PC-9 (cell line): ENCODE measurements around the gene DDAH1. TPM values are rescaled to one million over a fixed set of nuclear protein-coding genes. Genes with fewer than 3 reads are reported as not detected.

ENCODE experiments used
- BruUV-seq: library from RNA; stranded (reverse); fragments of 400-500 nt; replicated peaks from 2 replicates; lab custom pipeline; 2021; lab: Mats Ljungman, UMichigan
- CTCF ChIA-PET: fragments of 300-600 bp; sonication (Branson Sonifier 250); formaldehyde crosslinking; loops from one replicate; lab custom pipeline; 2022; ENCODE audit warnings: antibody characterized with exemption; lab: Charles Lee
- POLR2A ChIA-PET: fragments of 300-600 bp; sonication (Branson Sonifier 250); formaldehyde crosslinking; loops from one replicate; lab custom pipeline; 2022; ENCODE audit warnings: antibody characterized with exemption; ENCODE audit not compliant: unreplicated experiment; lab: Charles Lee
- DNase-seq, 2 experiments: peaks; one replicate each; pipeline versions ENCODE4 v3.0.0 to v3.0.0-alpha.2; 2015 to 2022; ENCODE audit warnings: mixed read lengths in 1 of 2
- H2AFZ ChIP-seq: fragments of 200-600 bp; sonication (generic); 2 replicates; pipeline ENCODE4 v1.8.1; 2017; ENCODE audit warnings: antibody characterized with exemption
- H3F3A ChIP-seq: fragments of 200-600 bp; sonication (generic); 2 replicates; pipeline ENCODE4 v1.8.1; 2017; ENCODE audit warnings: antibody characterized with exemption, mild to moderate bottlenecking, low read depth; ENCODE audit not compliant: insufficient read depth
- H3K27ac ChIP-seq: fragments of 200-600 bp; sonication (generic); 2 replicates; pipeline ENCODE4 v1.6.1; 2016; ENCODE audit warnings: mixed run types
- H3K27me3 ChIP-seq: fragments of 200-600 bp; sonication (generic); 2 replicates; pipeline ENCODE4 v1.6.1; 2016; ENCODE audit warnings: low read depth, mixed run types; ENCODE audit not compliant: insufficient read depth
- H3K36me3 ChIP-seq: fragments of 200-600 bp; sonication (generic); 2 replicates; pipeline ENCODE4 v1.6.1; 2016; ENCODE audit warnings: low read depth, mixed run types
- H3K4me1 ChIP-seq: fragments of 200-600 bp; sonication (generic); replicated peaks from 2 replicates; pipeline ENCODE4 v1.6.1; 2016; ENCODE audit warnings: mixed run types; ENCODE audit not compliant: insufficient read depth
- H3K4me2 ChIP-seq: fragments of 200-600 bp; sonication (generic); 2 replicates; pipeline ENCODE4 v1.6.1; 2017; ENCODE audit warnings: mixed run types
- H3K4me3 ChIP-seq: fragments of 200-600 bp; sonication (generic); 2 replicates; pipeline ENCODE4 v1.6.1; 2016; ENCODE audit warnings: mixed run types
- H3K79me2 ChIP-seq: fragments of 200-600 bp; sonication (generic); 2 replicates; pipeline ENCODE4 v1.6.1; 2017; ENCODE audit warnings: low read depth, mixed run types
- H3K9me2 ChIP-seq: fragments of 200-600 bp; sonication (generic); 2 replicates; pipeline ENCODE4 v1.8.1; 2017; ENCODE audit warnings: mild to moderate bottlenecking; ENCODE audit not compliant: insufficient read depth
- H3K9me3 ChIP-seq: fragments of 200-600 bp; sonication (generic); 2 replicates; pipeline ENCODE4 v1.8.1; 2016; ENCODE audit warnings: low read depth; ENCODE audit not compliant: insufficient read depth
- H4K20me1 ChIP-seq: fragments of 200-600 bp; sonication (generic); 2 replicates; pipeline ENCODE4 v1.8.1; 2017; ENCODE audit not compliant: insufficient read depth
- CTCF ChIP-seq: fragments of 200-600 bp; sonication (generic); conservative IDR thresholded peaks from 2 replicates; pipeline ENCODE4 v1.6.1; 2017; ENCODE audit warnings: mixed run types, antibody characterized with exemption, mild to moderate bottlenecking, moderate library complexity
- EZH2 ChIP-seq: fragments of 200-600 bp; sonication (generic); IDR thresholded peaks from 2 replicates; pipeline ENCODE4 v1.8.0; 2017; ENCODE audit warnings: antibody characterized with exemption, low read depth
- intact Hi-C: fragments of 100-400 bp; cut with micrococcal nuclease; formaldehyde crosslinking; loops from one replicate; pipeline ENCODE4 v1.10.0; 2022; ENCODE audit not compliant: unreplicated experiment
- total RNA-seq: library from RNA; stranded (reverse); gene quantifications from 2 replicates; pipeline ENCODE4 v1.2.3, GENCODE V29; 2021

Gene DDAH1
- total RNA-seq, 1 experiment from 2014 or later: 31.9 TPM

GRCh38 chr1:85342207-85342606, 122.8 kb downstream of the DDAH1 start:
- Histone ChIP-seq H4K20me1 (no peaks in the 10 kb centered on the region), H3K27ac (no peak overlapping the region), H3K79me2 (no peaks in the 10 kb centered on the region), H3F3A (0 out of 2 replicates have a peak, but pooled peaks cover 6% of the 10 kb centered on the region), H3K27me3 (no peaks in the 10 kb centered on the region), H3K9me3 (no peaks in the 10 kb centered on the region), H3K4me1 (peaks cover 35% of the 10 kb centered on the region), H3K36me3 (peaks cover 4% of the 10 kb centered on the region; the same call in 1 of the 2 replicates), H3K9me2 (no peaks in the 10 kb centered on the region), H3K4me3 (no peak overlapping the region), H3K4me2 (no peak overlapping the region), H2AFZ (no peak overlapping the region)
- TF ChIP-seq EZH2 (no peak), CTCF (no peak)
- intact Hi-C loops: no loop called here
- ChIA-PET CTCF (no interaction called here), POLR2A (interaction anchor here (0.6 kb wide), 1 partner anchor 122 kb away, joined by 3 read pairs; no protein-coding TSS in a partner anchor)
- no peak for DNase-seq
- BruUV-seq: no TSS peak

- BruUV-seq: no TSS peak
- H3K9me2 ChIP-seq: no peaks in the 10 kb centered on the region
- no peaks in the 10 kb centered on the region for H4K20me1 ChIP-seq
- DNase-seq: no peak
- ChIA-PET POLR2A (no interaction called here), CTCF (no interaction called here)
- H3K27ac ChIP-seq: no peak overlapping the region
- H3K27me3 ChIP-seq: no peaks in the 10 kb centered on the region
- H3K36me3 ChIP-seq: peaks cover 4% of the 10 kb centered on the region; the same call in 1 of the 2 replicates
- intact Hi-C loops: no loop called here
- no peak overlapping the region for H3K4me3 ChIP-seq
- TF ChIP-seq CTCF: no peak
- no peak for TF ChIP-seq EZH2
- H3K79me2 ChIP-seq: no peaks in the 10 kb centered on the region
- H2AFZ ChIP-seq: no peak overlapping the region
- no peak overlapping the region for H3K4me2 ChIP-seq
- no peaks in the 10 kb centered on the region; the same call in 1 of the 2 replicates for H3K9me3 ChIP-seq
- 0 out of 2 replicates have a peak, but pooled peaks cover 6% of the 10 kb centered on the region for H3F3A ChIP-seq
- peaks cover 35% of the 10 kb centered on the region for H3K4me1 ChIP-seq
These were observed 124.5 kb downstream of the DDAH1 start for GRCh38 chr1:85340427-85340826.

GRCh38 chr1:85339656-85340399, 125.1 kb downstream of the DDAH1 start:
- BruUV-seq: no TSS peak
- Histone ChIP-seq H3K4me3 (no peak overlapping the region), H3K36me3 (peaks cover 9% of the 10 kb centered on the region; the same call in 1 of the 2 replicates), H3K4me1 (peaks cover 35% of the 10 kb centered on the region), H3K27ac (peak overlapping the region; percentile 17; the same call in 1 of the 2 replicates), H4K20me1 (no peaks in the 10 kb centered on the region), H2AFZ (no peak overlapping the region), H3K9me2 (no peaks in the 10 kb centered on the region), H3K27me3 (no peaks in the 10 kb centered on the region), H3K4me2 (peak overlapping the region; percentile 11), H3K9me3 (peaks cover 5% of the 10 kb centered on the region), H3F3A (0 out of 2 replicates have a peak, but pooled peaks cover 6% of the 10 kb centered on the region), H3K79me2 (no peaks in the 10 kb centered on the region)
- no peak for DNase-seq
- POLR2A ChIA-PET: interaction anchor here (1.0 kb wide), 1 partner anchor 67 kb away, joined by 4 read pairs; no protein-coding TSS in a partner anchor
- CTCF ChIA-PET: no interaction called here
- intact Hi-C loops: loop anchor here (5.0 kb wide), 1 partner anchor 67 kb away; no protein-coding TSS in a partner anchor
- TF ChIP-seq EZH2 (no peak), CTCF (no peak)
